GM21447 (cell line): Measurements from ENCODE around the gene DTD2.
"Not testable (repeated sequence)": the region's sequence is repeated elsewhere in the genome, so short reads cannot be mapped to it uniquely, and the experiment has no call there.

Experiments used
- ATAC-seq: cut with Tn5 transposase; IDR thresholded peaks from one replicate; pipeline ENCODE4 v1.9.1; 2021; ENCODE audit not compliant: unreplicated experiment

The DTD2 gene

DNA sequence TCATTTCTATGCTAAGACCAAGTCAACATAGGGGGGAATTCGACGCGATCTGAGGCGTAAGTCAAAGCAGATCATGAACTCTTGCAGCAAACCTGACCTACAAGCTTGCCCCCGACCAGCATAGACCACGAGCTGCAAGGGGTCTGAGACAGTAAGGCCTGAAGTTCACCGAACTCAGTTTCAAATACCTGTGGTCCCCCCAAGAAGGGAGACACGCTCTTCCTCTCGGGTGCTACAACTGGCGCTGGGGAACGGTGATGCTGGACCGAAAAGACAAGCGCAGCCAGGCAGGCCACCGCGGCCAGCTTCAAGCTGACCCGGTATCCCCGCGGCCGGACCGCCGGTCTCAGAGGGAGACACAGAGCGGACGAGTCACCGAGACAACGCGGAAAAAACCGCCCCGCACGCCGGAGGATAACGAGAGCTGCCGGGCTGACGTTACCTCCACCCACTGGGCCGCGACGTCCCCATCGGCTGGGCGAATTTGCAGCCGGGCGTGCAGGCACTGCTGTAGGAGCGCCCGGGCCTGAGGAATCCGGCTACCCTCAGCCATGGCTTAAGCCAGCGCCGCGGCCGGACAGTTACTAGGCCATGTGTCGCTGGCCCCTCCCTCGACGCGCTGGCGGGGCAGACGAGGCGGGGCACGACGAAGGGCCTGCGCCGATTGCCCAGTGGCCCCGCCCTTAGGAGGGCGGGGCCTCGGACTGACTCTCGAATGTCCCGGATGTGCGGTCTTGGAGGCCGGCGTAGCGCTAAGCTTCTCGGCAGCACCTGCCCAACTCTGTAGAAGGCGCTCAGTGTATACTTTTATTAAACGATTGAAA, at the start of gene DTD2:
Gene DTD2 (minus strand): TSS at position 666 of the 824 bp plus-strand sequence. CDS start 113 bp downstream, at position 553.
- peak; percentile 98 for ATAC-seq

DNA sequence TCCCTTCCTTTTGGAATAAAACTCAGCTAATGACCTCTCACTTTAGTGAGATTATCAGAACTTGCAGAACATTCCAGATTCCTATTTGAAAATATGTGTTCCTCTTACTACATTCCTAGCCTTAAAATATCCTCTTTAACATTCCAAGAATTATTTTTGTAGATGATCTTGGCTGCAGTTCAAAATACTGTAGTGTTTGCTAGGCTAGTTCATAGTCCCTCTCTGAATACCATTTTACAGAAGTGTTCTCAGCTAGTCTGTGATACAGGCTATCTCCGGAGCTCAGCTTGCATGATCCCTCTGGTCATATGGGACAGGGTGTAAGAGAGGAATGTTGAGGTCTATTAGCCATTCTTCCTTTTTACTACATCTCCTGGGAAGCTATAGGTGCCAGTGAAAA, 48.1 kb upstream of the DTD2 start:
- no peak for ATAC-seq

DNA sequence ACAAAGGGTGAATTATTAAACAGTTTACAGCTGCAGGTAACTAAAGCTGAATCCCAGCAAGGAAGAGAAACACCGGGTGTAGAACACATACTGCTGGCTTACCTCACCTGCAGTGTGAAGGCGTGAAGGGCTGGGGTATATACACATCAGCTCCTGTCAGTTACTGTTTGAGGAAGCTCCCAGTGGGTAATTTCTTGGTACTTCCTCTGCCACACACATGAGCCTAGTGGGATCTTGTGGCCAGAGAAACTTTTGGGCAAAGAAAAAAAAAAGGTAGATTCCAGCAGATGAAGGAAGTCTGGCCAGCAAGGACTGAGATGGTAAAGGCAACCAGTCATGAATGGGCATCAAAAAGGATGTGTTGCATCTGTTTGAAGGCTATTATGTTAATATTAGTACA, 44.6 kb upstream of the DTD2 start:
- ATAC-seq = no peak

DNA sequence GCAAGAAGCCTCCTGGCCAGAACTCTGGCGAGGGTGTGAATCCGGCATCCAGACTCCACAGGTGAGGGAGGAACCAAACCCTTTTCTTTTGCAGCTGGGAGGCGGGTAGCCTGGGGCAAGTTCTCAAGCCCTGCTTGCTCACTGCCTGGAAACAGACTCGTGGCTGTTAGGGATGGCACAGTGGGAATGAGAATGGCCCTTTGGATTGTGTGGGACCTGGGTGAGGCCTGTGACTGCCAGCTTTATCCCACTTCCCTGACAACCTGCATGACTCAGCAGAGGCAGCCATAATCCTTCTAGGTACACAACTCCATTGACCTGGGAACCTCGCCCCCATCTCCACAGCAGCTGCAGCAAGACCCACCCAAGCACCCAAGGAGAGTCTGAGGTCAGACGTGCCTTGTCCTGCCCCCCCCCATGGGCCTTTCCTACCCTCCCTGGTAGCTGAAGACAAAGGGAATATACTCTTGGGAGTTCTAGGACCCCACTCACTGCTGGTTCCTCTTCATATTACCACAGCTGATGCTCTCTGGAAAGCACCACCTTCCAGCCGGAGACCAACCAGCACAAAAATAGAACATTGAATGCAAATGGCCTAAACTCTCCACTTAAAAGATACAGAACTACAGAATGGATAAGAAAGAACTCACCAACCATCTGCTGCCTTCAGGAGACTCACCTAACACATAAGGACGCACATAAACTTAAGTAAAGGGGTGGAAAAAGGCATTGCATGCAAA, 35.6 kb upstream of the DTD2 start:
- no peak for ATAC-seq

DNA sequence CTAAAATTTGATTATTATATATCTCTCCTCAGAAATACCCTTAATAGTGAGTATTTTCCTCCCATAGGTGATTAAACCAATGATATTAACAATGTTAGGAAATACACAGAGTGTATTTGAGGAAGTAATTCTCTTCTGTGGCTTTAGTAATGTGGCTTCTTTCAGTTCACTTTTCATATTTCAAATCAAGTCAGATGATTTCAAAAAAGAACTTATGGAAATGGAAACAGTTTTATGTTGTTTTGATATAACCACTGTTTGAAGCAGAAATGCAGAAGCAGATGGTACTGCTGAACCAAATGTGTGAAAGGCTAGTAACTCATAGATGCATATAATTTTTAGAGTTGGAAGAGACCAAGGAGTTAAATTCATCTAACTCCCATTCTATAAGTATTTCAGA, 32.4 kb upstream of the DTD2 start:
- ATAC-seq = peak; percentile 63

DNA sequence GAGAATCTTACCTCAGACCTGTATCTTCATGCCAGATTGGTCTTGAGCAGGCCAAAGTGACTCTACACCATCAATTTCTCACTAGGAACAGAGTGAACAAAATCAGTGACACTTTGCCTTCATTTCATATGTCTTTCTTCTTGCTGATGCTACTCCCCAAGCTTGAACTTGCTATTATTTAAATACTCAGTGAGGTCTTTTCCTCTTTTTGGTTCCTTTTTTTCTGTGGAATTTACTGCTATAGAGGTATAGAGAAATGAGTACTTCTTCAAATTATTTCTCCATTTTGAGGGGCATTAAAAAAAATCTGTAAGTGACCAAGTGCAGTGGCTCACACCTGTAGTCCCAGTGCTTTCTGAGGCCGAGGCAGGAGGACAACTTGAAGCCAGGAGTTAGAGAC, 30.6 kb upstream of the DTD2 start, which contains the start of gene GPR33:
Gene GPR33 (minus strand): TSS at position 154 of the 400 bp plus-strand sequence. CDS start 4,074 bp downstream, outside the sequence.
- no peak for ATAC-seq

DNA sequence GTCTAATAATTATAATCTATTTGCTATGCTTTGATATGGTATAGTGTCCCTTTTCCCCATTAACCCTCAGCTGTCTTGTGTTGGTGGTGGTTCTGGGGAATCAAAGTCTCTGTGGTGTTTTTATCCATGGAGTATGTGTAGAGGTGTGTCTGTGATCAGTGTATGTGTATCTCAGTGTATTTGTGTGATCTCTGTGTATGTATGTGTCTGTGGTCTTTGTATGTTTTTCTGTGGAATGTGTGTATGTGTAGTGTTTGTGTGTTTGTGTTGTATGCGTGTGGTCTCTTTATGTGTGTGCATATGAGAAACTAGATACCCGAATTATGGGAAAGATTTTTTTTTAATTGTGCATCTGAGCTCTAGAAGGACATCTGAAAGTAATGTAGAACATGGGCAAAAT, 29.5 kb upstream of the DTD2 start:
- ATAC-seq = no peak

DNA sequence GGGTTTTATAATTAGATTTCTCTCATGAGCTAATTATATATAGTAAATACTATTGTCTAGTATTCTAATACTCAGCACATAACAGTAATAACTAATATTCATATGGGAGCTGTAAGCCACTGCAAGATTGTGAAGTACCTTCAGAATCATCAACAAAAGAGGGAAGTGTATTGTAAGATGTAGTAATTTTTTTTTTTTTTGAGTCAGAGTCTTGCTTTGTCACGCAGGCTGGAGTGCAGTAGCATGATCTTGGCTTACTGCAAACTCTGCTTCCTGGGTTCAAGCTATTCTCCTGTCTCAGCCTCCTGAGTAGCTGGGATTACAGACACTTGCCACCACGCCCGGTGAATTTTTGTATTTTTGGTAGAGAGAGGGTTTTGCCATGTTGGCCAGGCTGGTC, 27.4 kb upstream of the DTD2 start:
- no peak for ATAC-seq

DNA sequence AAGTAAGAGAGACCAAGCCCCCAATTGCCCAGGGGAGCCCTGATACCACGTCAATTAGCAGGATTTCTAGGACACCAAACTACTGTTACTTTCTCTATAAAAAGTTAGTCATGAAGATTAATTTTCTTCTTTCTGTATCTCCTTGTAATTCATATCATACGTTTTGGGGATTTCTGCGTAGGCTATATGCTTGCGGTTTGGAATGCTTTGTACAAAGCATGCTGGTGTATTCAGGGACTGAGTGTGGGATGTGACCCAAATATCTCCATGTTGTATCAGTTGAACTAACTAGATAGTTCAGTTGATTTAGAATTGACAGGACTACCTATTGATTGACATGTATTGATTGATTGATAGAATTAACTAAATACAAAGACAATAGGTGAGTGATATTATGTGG, 22.9 kb upstream of the DTD2 start:
- ATAC-seq = no peak

DNA sequence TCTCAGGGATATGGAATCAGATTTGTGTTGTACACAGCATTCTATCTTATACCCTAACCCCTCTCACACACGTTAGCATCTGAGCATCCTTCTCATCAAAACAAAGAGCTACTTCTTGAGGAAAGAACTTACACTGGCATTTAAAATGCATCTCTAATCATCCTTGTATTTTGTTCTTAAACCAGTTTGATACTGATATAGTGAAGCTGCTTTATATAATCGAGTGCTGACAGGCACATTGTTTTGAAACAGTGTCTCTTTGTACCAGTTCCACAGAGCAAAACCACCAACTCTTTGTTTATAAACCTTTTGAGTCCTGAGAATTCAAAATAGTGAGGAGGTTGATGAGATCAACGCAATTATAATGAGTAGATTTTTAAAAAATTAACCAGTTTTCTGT, 21.7 kb upstream of the DTD2 start:
- ATAC-seq = no peak

DNA sequence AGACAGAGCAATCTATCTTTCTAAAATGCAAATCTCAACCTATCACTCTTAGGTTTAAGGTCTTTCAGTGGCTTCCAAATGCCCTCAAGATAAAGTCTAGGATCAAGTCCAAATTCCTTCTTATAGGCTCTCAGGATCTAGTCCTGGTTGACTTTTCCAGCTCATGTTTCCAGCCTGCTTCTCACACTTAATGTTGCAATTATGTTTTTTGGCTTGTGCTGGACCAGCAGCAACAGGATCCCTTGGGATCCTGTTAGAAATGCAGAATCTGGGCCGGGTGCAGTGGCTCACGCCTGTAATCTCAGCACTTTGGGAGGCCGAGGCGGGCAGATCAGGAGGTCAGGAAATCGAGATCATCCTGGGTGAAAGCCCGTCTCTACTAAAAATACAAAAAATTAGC, 19.9 kb upstream of the DTD2 start:
- ATAC-seq = no peak

DNA sequence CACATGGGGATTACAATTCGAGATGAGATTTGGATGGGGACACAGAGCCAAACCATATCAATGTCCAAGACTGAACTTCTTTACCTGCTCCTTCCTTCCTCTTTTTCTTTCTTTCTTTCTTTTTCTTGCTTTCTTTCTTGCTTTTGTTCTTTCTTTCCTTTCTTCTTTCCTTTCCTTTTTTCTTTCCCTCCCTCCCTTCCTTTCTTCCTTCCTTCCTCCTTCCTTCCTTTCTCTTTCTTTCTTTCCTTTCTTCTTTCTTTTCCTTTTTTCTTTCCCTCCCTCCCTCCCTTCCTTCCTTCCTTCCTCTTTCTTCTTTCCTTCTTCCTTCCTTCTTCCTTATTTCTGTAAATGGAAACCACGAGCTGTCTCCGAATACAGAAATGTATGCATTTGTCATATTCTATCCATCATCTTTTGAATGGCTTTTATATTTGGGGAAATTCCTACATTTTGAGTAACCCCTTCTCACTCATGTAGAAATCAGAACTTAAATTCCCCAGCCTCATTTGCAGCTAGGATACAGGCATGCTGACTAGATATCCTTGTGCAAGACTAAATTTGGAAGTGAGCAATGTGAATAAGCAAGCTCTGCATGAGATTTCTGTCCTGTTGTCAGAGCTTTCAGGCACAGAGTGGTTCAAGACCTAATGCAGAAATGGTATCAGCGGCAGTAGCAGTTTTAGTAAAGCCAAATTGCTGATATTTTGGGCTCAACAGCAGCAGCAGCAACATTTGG, 19.0 kb upstream of the DTD2 start:
- ATAC-seq = no peak

DNA sequence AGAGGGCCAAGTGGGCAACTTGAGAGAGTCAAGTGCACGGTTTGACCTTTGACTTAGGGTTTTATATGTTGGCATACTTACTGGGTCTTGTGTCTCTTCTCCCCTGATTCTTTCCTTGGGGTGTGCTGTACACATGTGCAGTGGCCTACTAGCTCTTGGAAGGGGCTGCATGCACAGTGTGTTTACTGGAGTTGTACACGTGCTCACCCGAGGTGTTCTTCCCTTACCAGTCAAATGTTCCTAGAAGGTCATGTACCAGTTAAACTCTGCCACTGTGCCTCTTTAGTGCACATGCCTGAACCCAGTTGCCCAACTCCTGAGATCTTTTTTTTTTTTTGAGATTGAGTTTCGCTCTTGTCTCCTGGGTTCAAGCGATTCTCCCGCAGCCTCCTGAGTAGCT, 9.2 kb upstream of the DTD2 start:
- ATAC-seq = no peak

DNA sequence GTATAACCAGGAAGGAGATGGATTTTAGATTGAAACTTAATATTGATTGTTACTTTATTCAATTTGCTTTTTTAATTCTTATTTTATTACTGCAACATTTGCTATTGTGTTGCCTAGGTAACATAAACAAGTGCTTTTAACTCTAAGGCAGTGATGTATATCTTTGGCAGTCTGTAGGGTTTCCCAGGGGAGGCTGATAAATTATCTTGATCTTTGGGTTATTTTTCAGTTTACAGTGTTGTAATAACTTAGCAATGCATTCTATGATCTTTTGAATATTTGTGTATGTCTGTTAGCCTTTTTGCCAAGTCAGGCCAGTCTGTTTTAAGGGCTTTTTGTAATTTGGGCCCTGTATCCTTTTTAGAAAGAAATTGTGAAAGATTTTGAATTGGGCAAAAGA, 7.8 kb upstream of the DTD2 start:
- ATAC-seq = no peak

DNA sequence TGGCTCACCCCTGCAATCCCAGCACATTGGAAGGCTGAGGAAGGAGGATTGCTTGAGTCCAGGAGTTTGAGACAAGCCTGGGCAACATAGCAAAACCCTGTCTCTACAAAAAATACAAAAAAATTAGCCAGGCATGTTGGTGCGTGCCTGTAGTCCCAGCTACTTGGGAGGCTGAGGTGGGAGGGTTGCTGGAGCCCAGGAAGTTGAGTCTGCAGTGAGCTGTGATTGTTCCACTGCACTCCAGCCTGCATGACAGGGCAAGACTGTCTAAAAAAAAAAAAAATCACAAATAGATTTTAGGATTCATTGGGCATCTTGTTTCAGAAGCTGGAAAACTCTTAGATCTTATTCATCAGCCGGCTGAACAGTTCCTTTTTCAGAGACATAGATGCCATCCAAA, 5.1 kb upstream of the DTD2 start:
- ATAC-seq = not testable (repeated sequence)

DNA sequence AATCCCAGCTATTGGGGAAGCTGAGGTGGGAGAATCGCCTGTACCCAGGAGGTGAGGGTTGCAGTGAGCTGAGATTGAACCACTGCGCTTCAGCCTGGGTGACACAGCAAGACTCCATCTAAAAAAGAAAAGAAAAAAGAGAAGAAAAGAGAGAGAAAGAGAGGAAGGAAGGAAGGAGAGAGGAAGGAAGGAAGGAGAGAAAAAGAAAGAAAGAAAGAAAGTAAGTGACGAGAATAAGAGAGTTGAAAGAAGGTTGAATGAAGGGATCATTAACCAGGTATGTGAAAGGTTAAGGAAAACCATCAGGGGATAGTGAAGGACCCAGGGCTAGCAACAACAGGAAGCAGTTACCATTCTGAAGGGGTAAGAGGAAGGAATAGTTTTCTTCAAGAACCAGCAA, 4.2 kb upstream of the DTD2 start:
- no peak for ATAC-seq

DNA sequence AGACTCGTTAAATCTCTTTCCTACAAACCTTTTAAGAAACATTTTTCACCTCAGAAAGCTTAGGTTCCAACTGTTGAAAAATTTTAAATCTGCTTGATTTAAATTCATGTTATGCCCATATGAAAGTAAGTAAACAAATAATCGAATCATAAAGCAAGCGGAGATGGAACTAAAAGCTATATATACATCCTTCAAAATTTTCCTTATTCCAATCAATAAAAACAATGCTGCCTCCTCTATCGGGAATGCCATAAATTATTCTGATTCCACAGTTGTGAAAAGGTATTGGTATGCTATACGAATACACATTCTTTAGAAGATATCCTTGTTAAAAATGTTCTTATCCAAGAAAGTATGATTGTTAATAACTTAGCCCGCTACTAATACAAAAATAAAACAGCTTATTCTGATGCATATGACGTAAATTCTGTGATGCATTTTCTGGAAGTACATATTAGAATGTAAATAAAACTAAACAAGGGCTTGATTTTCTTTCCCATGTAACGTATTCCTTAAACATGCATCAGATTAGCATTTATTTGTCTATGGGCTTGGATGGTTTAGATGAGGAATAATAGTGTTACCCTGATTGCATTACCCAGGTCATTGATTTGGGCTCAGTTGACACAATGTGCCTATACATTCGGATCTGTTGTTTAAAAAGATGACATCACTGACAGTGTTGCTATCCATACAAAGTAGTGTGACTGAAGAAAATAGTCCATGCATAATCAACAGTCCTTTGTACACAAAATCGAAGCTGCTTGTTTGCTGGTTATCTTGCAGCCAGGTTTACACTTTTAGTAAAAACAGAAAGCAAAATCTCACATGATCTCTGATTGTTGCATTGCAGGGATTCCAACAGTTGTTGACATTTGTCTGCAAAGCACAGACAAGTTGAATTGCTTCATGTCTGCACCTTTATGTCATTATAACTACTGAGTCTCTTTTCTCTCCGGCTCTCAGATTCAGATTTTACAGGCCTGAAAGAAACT, 656 bp upstream of the DTD2 start:
- no peak for ATAC-seq

DNA sequence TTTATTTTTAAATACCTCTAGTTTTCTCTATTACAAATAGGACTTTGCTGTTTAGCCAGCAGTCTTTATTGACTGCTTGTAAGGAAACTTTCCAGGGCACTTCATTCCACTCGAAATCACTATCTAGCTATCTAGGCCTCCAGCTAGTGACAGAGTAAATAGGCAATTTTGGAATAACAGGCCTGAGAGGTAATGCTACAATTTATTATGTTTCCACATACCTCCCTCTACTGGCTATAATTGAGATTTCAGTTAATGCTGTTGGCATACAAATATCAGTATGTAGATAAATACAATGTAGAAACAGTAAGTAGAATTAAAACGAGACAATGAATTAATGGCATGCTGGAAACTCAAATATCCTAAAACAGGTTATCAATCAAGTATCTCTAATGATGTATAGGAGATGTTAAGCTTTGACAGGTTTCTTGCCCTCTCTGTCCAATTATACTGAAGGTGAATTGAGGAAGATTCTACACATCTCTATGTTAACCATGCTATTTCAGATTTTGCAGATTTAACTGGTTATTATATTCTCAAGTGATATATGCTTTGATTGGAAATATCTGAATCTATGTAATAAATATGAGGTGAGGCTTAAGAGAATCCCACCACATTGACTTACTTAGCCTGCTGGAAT, 7.2 kb downstream of the DTD2 start:
- no peak for ATAC-seq

DNA sequence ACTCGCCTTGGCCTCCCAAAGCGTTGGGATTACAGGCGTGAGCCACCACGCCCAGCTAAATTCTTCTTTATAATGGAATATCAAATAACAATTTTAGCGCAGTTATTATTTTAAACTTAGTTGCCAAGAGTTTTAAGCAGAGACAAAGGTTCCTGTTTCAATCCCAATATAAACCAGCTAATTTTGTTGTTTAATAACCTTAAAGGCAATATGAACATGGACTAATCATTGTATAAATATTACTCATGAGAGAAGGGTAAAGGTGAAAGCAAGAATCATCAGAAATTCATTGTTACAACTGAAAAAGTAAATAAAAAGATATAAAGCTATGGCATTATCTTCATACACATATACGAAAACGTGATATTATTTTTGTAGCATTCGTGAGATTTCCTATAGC, 8.2 kb downstream of the DTD2 start:
- no peak for ATAC-seq

DNA sequence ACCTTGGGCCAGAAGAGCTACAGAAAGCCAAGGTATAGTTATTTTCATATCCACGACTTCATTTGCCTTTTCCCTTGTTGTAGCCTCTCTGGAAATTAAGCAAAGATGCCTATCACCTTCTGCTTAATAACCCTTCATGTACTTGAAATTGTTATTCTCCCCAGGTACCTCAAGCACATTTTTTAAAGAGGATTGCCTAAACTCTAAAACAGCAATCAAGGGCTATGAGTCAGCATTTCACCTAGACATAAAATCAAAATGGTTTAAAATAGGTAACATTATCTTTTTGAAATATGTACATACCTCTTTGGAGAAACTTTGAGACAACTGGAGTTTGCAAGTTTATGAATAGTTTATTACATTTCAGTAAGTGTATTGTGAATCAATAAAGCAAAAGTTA, 11.6 kb downstream of the DTD2 start:
- no peak for ATAC-seq
